Lower lobe of right lung (tissue), 2 donors: ENCODE results near the gene AXDND1. TPM values are rescaled to one million over a fixed set of nuclear protein-coding genes. Genes with fewer than 3 reads are reported as not detected.

Experiments used
- ATAC-seq, 2 donors: fragments of 200-7000 bp; cut with Tn5 transposase; one replicate each; pipeline ENCODE4 v1.9.1; 2020 to 2022; ENCODE audit warnings: mild to moderate bottlenecking in 2 of 2, moderate library complexity in 2 of 2
- DNase-seq: peaks from one replicate; pipeline ENCODE4 v3.0.0-alpha.2; 2020
- H3K27ac ChIP-seq: fragments of 200-600 bp; one replicate; pipeline ENCODE4 v1.8.0; 2022
- H3K27me3 ChIP-seq: fragments of 200-600 bp; one replicate; pipeline ENCODE4 v1.8.0; 2022; ENCODE audit warnings: low read depth
- H3K36me3 ChIP-seq: fragments of 200-600 bp; one replicate; pipeline ENCODE4 v1.8.0; 2022; ENCODE audit warnings: mild to moderate bottlenecking
- H3K4me1 ChIP-seq: fragments of 200-600 bp; one replicate; pipeline ENCODE4 v1.8.0; 2022
- H3K4me3 ChIP-seq: fragments of 200-600 bp; one replicate; pipeline ENCODE4 v1.8.0; 2022; ENCODE audit warnings: mild to moderate bottlenecking
- H3K9me3 ChIP-seq: fragments of 200-600 bp; one replicate; pipeline ENCODE4 v1.8.0; 2022
- intact Hi-C: fragments of 100-400 bp; cut with DNase I; formaldehyde crosslinking; loops from one replicate; pipeline ENCODE4 v1.11.0; 2022
- total RNA-seq: library from RNA; stranded (reverse); fragmentation: NEBNext Ultra II Directional; extraction: Animal tissue kit (Norgen Biotek cat#: 25700); gene quantifications from one replicate; pipeline ENCODE4 v1.2.1, GENCODE V29; 2021
- TF ChIP-seq, protein P1 (sequence below): fragments of 200-600 bp; IDR thresholded peaks from one replicate; pipeline ENCODE4 v1.8.0; 2022; ENCODE audit warnings: antibody characterized with exemption, mild to moderate bottlenecking
- donor health status: DM: no; HTN: yes; CAD: no; lungs with severe emphysema.

The AXDND1 gene
- total RNA-seq, 1 donor from 2014 or later: 0.59 TPM

DNA sequence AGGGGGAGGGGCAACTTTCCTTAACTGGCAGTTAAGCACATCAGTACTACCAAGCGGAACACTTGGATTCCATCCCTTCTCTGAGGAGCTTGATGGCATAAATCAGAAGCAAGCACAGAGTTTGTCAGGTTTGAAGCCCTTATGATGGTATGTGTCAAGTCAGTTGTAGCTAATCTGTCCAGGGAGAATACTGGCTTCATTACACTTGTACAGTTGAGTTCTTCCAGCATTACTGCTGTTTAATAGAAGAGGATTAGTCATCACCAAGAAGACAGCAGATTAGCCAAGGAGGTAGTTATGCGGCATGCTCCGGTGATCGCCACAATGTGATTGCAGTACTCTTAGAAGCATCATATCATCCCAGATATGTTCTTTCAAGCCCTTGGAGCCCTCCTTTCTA, 223.7 kb downstream of the AXDND1 start:
- ATAC-seq (no peak), DNase-seq (no peak)
- Histone ChIP-seq H3K27me3 (peaks cover 19% of the 10 kb centered on the region), H3K4me1 (peaks cover 5% of the 10 kb centered on the region), H3K36me3 (no peaks in the 10 kb centered on the region), H3K27ac (no peak overlapping the region), H3K4me3 (no peak overlapping the region), H3K9me3 (no peaks in the 10 kb centered on the region)
- intact Hi-C loops: no loop called here
- TF ChIP-seq, protein P1, sequence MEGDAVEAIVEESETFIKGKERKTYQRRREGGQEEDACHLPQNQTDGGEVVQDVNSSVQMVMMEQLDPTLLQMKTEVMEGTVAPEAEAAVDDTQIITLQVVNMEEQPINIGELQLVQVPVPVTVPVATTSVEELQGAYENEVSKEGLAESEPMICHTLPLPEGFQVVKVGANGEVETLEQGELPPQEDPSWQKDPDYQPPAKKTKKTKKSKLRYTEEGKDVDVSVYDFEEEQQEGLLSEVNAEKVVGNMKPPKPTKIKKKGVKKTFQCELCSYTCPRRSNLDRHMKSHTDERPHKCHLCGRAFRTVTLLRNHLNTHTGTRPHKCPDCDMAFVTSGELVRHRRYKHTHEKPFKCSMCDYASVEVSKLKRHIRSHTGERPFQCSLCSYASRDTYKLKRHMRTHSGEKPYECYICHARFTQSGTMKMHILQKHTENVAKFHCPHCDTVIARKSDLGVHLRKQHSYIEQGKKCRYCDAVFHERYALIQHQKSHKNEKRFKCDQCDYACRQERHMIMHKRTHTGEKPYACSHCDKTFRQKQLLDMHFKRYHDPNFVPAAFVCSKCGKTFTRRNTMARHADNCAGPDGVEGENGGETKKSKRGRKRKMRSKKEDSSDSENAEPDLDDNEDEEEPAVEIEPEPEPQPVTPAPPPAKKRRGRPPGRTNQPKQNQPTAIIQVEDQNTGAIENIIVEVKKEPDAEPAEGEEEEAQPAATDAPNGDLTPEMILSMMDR: no peak

DNA sequence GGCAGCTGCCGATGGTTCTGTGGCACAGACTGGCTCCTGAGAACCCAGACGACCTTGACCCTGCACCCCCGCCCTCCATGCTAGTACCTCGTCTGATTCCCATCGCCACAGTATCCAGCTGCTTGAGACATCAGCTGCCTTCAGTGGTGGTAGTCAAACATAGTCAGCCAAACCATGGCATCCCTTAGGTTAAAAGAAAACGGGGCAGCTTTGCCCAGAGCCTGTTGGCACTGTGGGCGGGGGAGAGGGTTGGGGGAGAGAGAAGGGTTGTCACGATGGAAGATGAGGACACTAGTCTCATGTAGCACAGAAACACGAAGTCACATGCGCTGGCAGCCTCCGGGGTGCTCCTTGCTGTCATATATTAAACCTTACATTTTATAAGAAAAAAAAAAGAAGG, 224.9 kb downstream of the AXDND1 start:
- Histone ChIP-seq H3K4me1 (peaks cover 5% of the 10 kb centered on the region), H3K27me3 (peaks cover 19% of the 10 kb centered on the region), H3K27ac (no peak overlapping the region), H3K9me3 (no peaks in the 10 kb centered on the region), H3K36me3 (no peaks in the 10 kb centered on the region), H3K4me3 (no peak overlapping the region)
- ATAC-seq (no peak), DNase-seq (no peak)
- intact Hi-C loops: no loop called here
- TF ChIP-seq, protein P1: no peak

DNA sequence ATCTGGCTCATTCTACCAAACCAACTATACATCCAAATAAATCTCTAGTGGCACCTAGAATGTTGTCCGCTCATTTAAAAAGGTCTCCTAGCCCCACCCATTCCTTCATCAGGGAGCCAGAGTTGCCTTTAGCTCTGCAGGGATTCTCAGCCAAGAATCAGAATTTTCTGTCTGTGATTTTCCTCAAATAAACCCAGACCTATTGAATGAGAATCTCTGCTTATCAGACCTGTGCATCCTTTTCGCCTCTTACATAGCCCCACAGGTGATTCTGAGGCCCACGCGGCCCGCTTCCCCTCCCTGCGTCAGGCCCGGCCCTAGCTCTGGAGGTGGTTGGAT, 225.5 kb downstream of the AXDND1 start:
- H3K27ac ChIP-seq: no peak overlapping the region
- H3K4me3 ChIP-seq: peak overlapping the region; percentile 27

DNA sequence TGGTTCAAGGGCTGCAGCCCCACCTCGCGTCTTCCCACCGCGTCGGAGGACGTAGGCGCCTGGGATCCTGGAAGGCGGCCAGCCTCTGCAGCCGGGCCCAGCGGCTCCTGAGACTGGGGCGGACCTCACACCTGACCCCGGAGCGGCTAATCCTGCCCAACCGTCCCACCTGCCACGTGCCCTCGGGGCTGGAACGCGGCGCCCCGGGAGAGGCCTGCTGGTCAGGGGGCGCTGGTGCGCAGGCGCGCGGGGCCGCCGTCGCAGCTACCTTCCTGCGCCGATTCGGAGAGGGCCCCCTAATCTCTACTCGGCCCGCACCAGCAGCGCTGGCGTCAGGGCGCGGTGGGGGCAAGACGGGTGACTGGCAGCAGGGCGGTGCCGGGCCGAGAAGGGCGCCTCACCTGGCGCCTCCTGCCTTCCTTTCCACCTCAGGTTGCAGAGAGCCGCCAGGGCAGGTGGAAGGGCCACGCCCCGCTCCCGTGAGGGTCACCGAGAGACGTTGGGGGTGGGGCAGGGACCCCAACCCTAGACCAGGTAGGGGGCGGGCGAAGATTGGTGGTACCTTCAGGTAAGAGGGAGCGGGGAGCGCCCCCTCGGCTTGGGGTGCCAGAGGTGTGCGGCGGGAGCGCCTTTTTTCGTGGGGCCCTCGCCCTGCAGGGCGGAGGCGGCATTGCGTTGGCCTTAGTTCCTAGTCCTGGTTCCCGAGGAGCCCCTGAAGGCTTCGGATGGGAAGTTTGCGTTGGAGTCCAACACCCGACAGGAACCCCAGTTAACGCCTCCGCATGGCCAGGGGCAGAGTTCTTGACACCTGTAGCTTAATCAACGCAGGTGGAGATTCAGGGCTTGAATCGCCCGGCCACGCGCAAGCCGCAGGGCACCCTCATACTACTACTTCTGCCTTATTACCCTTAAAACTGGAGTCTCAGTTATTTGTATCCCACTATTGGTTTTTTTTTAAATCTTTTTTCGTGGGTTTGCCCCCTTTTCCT, 226.1 kb downstream of the AXDND1 start, which contains the start of gene TDRD5:
Gene TDRD5 (plus strand): TSS at position 241 of the 989 bp plus-strand sequence. CDS start 784 bp downstream, outside the sequence.
- Histone ChIP-seq H3K27me3 (peaks cover 12% of the 10 kb centered on the region), H3K4me1 (no peaks in the 10 kb centered on the region), H3K9me3 (no peaks in the 10 kb centered on the region), H3K4me3 (peak within 1 kb of the TSS; percentile 27), H3K36me3 (no peaks in the 10 kb centered on the region), H3K27ac (no peak within 1 kb of the TSS)
- TF ChIP-seq, protein P1: no peak
- ATAC-seq: peak; percentile 63 to 65
- peak; percentile 57 for DNase-seq
- intact Hi-C loops: no loop called here

More for the DNA sequence above, 225.5 kb downstream of the AXDND1 start:
- ATAC-seq (no peak), DNase-seq (no peak)
- Histone ChIP-seq H3K36me3 (no peaks in the 10 kb centered on the region), H3K9me3 (no peaks in the 10 kb centered on the region), H3K27me3 (peaks cover 16% of the 10 kb centered on the region), H3K4me1 (peaks cover 3% of the 10 kb centered on the region)
- intact Hi-C loops: no loop called here
- TF ChIP-seq, protein P1: no peak

DNA sequence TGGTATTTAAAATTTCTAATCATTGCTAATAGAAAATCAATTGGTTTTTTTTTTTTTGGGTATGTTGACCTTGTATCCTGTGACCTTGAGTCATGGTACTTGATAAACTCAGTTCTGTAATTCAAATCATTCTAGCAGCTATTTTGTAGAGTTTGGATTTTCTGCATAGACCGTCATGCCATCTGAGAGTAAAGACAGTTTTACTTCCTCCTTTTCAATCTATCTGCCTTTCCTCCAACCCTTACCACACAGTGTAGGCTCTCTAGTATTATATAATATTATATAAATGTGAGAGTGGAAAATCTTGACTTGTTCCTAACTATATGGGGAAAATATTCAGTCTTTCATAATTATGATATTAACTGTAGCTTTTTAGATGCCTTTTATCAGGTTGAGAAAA, 232.9 kb downstream of the AXDND1 start:
- TF ChIP-seq, protein P1: no peak
- ATAC-seq: no peak

More for the DNA sequence above, 232.9 kb downstream of the AXDND1 start:
- DNase-seq: no peak
- intact Hi-C loops: no loop called here
- Histone ChIP-seq H3K4me1 (no peaks in the 10 kb centered on the region), H3K27me3 (no peaks in the 10 kb centered on the region), H3K27ac (no peak overlapping the region), H3K4me3 (no peak overlapping the region), H3K9me3 (no peaks in the 10 kb centered on the region), H3K36me3 (no peaks in the 10 kb centered on the region)
